Measurements from ENCODE around the gene ARL16. TPM values are rescaled to one million over a fixed set of nuclear protein-coding genes. Genes with fewer than 3 reads are reported as not detected.

Gene ARL16
- total RNA-seq, 1 experiment from 2014 or later, result 41.0 TPM

DNA sequence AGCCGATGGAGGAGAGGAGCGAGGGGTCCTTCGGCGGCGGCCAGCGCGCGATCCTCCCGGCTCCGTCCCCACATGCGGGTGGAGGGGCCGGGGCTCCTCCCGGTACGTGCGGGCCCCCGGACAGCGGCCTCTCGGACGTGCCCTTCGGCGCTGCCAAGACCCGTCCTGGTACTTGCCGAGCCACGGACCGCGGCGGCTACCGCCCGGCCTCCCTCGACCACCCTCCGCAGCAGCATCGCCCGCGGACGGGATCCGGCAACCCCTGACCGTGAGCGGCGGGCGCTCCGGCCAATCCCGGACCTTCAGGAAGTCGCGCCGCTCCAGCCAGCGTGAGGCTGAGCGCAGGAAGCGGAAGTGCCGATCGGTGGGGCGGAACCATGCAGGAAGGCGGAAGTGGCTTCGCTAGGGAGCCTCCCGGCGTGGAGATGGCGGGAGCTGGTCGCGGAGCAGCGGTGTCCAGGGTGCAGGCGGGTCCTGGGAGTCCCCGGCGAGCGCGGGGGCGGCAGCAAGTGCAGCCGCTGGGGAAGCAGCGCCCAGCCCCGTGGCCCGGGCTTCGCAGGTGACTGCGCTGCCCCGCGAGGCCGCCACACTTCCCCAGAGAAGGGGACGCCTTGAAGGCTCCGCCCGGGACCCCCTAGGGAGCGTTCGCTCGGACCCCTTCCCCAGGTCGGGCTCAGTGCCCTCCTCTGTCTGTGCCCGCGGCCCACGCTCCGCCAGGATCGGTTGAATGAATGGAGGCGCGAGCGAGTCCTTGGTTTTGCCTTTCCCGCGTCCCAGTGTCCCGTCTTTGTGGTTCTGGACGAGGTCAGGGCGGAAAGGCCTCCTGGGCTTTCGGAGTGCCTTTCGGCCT, 17.0 kb downstream of the ARL16 start, which contains the start of the genes CCDC137 and OXLD1:
Gene CCDC137, plus strand, starts transcription at position 396 of the 850 bp plus-strand sequence. Its CDS starts 30 bp downstream, at position 426.
Gene OXLD1, minus strand, starts transcription at position 264 of the 850 bp plus-strand sequence. Its CDS starts 28 bp downstream, at position 236.
- DNase-seq (ENCODE audit: low spot score), result peak; percentile 91

DNA sequence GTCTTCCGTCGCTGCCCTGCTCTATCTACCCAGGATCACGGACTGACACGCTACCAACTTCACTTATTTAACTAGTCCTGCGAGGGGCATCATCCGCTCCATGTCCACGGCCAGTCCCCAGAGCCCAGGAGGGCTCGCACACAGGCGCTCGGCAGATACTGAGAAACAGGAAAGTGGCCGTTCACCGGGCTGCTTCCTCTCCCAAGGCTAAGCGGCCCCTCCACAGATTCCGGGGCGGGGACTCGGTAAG, 17.6 kb downstream of the ARL16 start:
- no peak for DNase-seq (ENCODE audit: low spot score)

GRCh38 chr17:81665205-81666091, 18.1 kb downstream of the ARL16 start:
- DNase-seq (ENCODE audit: low spot score), result no peak

GRCh38 chr17:81664051-81664470, 19.5 kb downstream of the ARL16 start:
- DNase-seq (ENCODE audit: low spot score), result no peak

DNA sequence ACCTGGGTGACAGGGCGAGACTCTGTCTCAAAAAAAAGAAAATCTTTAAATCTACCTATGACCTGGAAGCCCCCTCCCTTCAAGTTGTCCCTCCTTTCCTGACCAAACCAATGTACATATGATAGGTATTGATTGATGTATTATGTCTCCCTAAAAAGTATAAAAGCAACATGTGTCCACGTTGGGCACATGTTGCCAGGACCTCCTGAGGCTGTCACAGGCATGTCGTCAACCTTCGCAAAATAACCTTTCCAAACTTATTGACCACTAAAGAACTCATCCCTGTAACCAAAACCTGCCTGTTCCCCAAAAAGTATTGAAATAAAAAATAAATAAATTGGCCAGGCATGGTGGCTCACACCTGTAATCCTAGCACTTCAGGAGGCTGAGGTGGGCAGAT, 21.6 kb downstream of the ARL16 start:
- no peak for DNase-seq (ENCODE audit: low spot score)

DNA sequence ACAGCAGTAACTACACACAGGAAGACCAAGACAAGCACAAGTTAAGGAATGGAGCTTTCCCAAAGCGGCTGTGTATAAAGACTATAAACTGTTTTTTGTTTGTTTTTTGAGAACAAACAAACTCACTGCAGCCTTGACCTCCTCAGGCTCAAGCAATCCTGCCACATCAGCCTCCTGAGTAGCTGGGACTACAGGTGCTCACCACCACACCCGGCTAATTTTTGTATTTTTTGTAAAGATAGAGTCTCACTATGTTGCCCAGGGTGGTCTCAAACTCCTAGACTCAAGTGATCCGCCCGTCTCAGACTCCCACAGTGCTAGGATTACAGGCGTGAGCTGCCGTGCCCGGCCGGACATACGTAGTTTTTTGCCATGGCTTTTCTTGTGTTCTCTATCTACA, 23.2 kb downstream of the ARL16 start:
- DNase-seq (ENCODE audit: low spot score), result no peak

GRCh38 chr17:81659038-81659437, 24.6 kb downstream of the ARL16 start:
- DNase-seq (ENCODE audit: low spot score), result no peak

GRCh38 chr17:81656835-81657234, 26.8 kb downstream of the ARL16 start:
- DNase-seq (ENCODE audit: low spot score), result no peak

DNA sequence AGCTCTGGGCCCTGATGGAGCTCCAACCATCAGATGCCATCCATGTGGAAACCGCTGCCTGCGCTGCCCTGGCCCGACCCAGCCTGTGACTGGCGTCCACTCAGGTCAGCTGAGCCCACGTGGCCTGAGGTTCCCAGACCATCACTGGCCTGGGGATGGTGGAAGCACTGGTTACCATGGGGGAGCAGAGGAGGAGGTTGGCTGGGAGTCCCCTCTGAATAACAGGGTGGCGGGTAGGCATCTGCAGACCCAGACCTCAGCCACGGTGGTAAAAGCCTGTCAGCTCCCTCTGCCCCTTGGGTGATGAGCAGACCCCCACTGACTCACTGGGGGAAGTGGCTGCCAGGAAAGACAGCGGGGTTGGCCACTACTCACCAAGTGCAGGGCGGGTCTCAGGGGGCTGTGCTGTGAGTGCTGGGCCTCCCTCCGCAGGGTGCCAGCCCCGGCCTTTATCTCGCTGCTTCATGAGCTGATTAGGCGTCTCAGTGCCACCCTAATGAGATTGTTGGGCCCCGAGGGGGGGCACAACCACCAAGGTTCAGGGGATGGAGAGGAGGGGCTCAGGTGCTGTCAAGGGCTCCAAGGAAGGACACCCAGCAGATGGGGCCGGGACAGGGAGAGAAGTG, 27.4 kb downstream of the ARL16 start, which contains the start of gene PDE6G:
Gene PDE6G, minus strand, starts transcription at position 425 of the 626 bp plus-strand sequence. CDS start 3,237 bp downstream, outside the sequence.
- no peak for DNase-seq (ENCODE audit: low spot score)

DNA sequence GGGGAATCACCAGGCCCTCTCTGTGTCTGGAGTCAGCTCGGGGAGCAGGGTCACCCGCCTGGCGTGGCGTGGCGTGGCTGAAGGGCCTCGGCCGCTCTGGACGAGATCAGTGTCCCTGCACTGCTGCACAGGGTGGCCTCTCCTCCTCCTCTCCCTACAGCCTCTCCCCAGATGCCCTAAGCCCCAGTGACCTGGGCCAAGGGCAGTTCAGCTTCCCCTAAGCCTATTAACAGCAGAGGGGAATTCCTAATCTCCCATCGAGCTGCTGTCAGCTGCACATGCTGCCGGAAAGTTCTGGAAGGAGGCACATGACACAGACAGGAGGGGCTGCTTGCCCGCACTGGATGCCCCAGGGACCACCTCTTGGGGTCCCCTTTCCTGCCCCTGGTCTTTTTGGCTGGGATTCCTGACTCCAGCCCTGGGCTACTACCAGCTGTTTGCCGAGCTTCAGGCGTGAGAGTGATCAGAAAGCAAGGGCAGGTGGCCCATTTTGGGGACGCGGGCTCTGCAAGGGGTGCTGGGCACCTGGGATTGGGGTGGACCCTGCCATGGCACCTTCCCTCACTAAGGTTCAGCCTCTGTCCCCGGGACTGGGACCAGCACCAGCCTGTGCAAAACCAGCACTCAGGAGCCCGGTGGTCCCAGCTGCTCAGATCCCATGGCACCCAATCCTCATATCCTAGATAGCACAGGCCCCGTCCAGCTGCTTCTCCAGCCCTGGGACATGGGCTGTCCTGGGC, 28.0 kb downstream of the ARL16 start:
- no peak for DNase-seq (ENCODE audit: low spot score)

GRCh38 chr17:81652906-81653771, 30.5 kb downstream of the ARL16 start:
- DNase-seq (ENCODE audit: low spot score), result no peak

GRCh38 chr17:81651692-81652091, 31.9 kb downstream of the ARL16 start:
- peak; percentile 88 for DNase-seq (ENCODE audit: low spot score)

DNA sequence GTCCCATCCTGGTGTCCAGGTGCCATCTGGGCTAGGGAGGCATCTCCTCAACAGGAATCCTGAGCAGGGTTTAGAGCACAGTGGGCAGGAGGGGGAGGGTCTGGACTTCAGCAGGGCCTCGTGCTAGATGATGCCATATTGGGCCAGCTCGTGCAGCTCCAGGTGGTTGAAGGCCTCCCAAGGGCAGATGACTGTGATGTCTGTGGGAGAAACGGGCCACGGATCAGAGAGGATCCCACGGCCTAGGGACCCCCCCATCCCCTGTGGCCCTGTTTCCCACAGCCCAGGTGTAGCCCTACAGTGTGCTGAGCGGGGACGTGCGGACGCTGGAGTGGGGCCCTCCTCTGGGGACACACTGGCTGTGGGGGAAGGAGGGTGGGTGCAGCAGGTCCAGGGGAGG, 32.6 kb downstream of the ARL16 start:
- DNase-seq (ENCODE audit: low spot score), result no peak

DNA sequence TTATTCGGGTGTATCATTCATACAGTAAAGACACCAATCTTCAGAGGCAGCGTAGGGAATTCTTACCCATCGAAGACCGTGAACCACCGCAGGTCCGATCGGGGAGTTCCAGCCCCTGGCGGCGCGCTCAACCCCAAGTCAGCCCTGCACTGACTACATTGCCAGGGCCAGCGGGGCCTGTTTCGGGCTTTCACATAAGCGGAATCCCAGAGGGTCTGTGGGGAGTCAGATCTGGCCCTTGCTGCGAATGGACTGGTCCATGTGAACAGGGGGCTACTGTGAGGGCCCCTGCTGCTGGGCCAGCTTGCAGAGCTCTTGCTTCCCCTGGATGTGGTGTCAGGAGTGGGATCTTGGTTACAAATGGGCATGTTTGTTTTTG, 34.9 kb downstream of the ARL16 start:
- DNase-seq (ENCODE audit: low spot score), result no peak

GRCh38 chr17:81648013-81648706, 35.4 kb downstream of the ARL16 start:
- no peak for DNase-seq (ENCODE audit: low spot score)

- DNase-seq (ENCODE audit: low spot score), result no peak
Observed at GRCh38 chr17:81647640-81648012, 36.0 kb downstream of the ARL16 start.

GRCh38 chr17:81646869-81647600, 36.6 kb downstream of the ARL16 start:
- DNase-seq (ENCODE audit: low spot score), result no peak

- DNase-seq (ENCODE audit: low spot score), result no peak
Observed at GRCh38 chr17:81644976-81645952, 38.3 kb downstream of the ARL16 start.
